Eye (tissue), 1 donor: ENCODE results near the gene DIAPH2.
"Not testable (repeated sequence)": the region's sequence is repeated elsewhere in the genome, so short reads cannot be mapped to it uniquely, and the experiment has no call there.

Source experiments
- DNase-seq: peaks from one replicate; pipeline ENCODE4 v3.0.0-alpha.2; 2015

Gene DIAPH2

GRCh38 chrX:97401154-97401553 is 716.5 kb downstream of the DIAPH2 start:
- DNase-seq, result no peak

DNA sequence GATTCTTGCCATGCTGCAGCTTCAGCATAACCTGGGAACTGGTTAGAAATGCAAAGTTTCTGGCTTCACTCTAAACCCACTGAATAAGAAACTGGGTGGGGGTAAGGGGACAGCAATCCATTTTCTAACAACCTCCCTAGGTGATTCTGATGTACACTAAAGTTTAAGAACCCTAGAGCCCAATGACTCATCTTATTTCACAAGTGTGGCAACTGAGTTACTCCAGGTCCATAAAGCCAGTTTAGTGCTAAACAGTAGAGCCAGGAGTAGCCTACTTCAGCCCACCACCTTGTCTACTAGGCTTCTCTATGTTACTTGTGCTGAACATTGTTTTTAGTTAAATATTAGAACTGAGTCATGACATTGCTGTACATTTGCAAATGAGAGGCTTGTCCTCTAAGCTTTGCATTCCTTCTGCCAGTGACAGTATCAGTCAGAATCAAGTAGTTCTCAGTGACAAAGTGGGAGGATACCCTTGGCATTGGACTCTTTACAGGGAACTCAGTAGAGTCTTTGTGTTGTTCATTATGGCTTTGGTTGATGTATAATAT is 717.0 kb downstream of the DIAPH2 start:
- DNase-seq, result no peak

- no peak for DNase-seq
These were observed 717.7 kb downstream of the DIAPH2 start for GRCh38 chrX:97402333-97402732.

GRCh38 chrX:97402903-97403302 is 718.3 kb downstream of the DIAPH2 start:
- no peak for DNase-seq

GRCh38 chrX:97405031-97405660 is 720.5 kb downstream of the DIAPH2 start:
- DNase-seq, result no peak

DNA sequence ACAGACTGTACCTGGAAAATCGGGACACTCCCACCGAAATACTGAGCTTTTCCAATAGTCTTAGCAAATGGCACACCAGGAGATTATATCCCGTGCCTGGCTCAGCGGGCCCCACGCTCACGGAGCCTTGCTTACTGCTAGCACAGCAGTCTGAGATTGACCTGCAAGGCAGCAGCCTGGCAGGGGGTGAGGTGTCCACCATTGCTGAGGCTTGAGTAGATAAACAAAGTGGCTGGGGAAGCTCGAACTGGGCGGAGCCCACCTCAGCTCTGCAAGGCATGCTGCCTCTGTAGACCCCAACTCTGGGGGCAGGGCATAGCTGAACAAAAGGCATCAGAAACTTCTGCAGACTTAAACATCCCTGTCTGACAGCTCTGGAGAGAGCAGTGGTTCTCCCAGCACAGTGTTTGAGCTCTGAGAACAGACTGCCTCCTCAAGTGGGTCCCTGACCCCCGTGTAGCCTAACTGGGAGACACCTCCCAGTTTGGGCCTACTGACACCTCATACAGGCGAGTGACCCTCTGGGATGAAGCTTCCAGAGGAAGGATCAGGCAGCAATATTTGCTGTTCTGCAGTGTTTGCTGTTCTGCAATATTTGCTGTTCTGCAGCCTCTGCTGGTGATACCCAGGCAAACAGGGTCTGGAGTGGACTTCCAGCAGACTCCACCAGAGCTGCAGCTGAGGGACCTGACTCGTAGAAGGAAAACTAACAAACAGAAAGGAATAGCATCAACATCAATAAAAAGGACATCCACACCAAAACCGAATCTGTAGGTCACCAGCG is 725.2 kb downstream of the DIAPH2 start:
- not testable (repeated sequence) for DNase-seq

DNA sequence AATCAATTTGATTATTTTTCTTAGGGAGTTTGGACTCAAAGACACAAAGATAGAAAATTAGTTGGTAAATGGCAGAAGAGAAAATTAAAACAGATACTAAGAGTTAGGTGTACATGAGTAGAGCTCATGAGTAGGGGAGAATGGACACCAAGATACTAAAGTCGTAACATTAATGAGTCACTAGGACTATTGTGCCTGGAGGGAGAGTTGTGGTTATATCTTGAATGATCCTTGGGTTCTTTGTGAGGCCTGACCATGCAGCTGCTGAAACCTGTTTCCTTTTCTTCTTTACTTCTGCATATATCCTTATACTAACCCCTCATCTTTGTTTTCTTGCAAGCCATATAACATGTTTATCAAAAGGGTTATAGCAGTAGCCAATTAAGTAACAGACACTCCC is 731.8 kb downstream of the DIAPH2 start:
- no peak for DNase-seq

- no peak for DNase-seq
These were observed 744.5 kb downstream of the DIAPH2 start for GRCh38 chrX:97429101-97429500.

- DNase-seq, result no peak
These were observed 746.6 kb downstream of the DIAPH2 start for GRCh38 chrX:97431281-97431680.

DNA sequence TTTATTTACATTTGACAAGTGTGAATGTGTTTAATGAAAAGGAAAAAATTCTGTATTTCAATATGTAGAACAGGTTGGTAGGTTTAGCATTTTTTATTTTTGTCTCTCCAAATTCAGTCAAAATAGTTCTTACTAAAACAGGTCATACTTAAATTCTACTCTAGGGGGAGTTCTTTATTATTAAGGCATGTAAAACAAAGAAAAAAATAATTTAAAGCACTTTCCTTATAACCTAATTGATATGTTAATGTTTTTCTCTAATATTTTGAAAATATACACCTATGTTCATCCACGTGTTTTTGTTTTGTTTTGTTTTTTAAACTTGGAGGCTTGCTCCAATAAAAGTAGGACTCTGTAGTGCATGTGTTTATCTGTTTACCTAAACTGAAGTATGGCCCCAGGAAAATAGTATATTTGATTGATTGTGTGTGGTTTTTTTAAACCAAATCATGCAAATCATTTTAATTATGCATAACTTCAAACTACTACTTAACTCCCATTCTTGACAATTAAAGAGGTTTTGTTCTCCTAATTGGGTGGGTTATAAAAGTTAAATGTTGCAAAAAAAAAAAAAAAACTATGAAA is 761.7 kb downstream of the DIAPH2 start:
- no peak for DNase-seq

DNA sequence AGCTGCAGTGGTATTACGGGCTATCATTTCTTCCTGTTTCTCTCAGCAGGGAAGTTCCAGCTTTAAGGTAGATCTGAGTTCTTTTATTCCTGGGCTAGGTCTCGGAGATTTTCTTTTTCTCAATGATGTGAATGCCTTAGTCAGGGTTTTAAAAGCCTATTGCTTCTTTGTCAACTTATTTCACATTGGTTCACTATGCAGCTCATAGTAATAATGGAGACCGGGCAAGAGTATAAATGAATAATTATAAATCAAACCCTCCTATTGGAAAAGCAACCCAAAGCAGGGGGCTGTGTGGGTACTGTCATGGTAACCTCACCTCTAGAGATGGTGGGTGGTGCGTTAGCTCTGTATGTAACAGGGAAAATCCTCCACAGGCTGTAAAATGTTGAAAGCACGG is 762.7 kb downstream of the DIAPH2 start:
- DNase-seq, result no peak

DNA sequence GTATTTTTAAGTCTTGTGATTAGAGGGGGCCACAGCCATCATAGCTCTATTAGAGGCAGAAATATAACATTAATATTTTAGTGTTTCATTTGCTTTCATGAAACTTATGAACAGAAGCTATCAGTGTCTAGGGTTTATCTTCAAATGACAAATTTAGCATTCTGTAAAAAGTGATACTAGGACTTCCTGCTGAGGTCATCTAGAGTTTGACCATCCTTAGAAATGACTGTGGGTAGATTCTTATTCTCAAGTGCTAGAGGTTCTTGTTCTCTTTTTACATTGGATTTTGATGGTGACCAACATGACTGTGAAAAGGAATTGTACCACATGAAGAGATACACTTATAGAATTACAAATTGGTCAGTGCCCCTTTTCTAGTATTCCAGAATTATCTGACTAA is 767.6 kb downstream of the DIAPH2 start:
- no peak for DNase-seq

GRCh38 chrX:97461763-97462162 is 777.1 kb downstream of the DIAPH2 start:
- no peak for DNase-seq

- no peak for DNase-seq
These were observed 786.4 kb downstream of the DIAPH2 start for GRCh38 chrX:97471071-97471470.

DNA sequence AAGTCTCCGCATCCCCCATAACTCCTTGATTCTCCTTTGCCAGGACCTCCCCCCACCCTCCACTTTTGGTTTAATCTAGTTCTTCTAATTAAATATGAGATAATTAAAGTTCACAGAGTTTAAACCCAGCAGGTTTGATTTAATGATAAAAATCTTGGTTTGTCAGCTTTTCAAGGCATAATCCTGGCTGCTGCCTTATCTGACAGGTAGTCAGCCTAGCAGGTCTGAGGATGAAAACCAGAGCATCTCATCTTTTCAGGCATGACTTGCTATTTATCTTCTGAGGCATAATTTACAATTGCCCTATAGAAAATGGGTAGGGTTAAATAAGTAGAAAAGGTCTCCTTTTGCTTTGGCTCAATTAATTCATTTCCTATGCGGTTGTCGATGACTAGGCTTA is 790.3 kb downstream of the DIAPH2 start:
- no peak for DNase-seq

DNA sequence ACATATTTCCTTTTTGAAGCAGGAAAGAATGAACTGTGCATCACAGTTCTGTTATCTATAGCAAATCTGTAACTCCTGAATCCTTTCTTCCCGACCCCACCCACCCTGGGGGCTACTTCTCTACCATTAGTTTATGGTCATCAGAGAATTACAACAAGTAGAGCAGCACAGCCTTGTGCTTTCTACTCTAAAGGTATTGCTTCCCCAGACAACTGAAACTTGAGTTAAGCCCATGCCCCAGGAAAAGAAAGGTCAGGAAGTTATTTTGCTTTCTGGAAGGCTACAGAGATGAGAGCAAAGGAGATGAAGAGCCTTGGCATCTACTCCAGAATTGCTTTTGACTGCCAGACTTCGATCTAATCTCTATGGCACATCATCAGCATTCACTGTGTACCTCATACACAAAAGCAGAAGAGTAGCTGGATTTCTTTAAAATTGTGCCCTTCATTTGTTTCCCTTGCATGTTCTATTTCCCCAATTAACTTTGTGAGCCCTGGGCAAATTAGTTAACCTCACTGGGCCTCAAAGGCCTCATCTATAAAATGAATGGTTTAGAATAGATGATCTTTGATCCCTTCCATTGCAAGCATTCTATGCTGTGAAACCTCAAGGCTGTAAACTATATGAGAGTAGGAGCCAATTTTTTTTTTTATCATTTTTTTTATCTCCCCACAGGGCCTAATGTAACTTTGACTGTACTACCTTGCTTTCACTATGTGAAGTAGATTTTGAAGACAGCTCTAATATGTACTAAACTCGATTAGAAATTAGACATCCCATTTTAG is 794.7 kb downstream of the DIAPH2 start:
- no peak for DNase-seq

DNA sequence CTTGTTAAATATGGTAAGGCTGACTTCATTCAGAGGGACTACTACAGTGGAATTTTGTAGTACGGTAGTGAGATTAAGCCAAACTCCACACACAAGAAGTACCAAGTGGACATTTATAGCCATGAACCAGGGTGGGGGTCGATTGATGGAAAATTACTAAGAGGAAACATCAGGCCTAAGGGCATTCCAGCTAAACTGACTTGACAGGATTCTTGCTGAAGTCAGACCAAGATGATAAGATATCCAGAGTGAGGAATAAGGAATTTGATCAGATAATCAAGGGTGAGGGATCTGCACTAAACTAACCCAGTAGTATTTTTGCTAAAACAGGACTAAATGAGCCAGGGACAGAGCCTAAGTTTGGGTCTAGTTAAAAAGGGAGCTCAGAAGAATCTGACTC is 796.6 kb downstream of the DIAPH2 start:
- no peak for DNase-seq

DNA sequence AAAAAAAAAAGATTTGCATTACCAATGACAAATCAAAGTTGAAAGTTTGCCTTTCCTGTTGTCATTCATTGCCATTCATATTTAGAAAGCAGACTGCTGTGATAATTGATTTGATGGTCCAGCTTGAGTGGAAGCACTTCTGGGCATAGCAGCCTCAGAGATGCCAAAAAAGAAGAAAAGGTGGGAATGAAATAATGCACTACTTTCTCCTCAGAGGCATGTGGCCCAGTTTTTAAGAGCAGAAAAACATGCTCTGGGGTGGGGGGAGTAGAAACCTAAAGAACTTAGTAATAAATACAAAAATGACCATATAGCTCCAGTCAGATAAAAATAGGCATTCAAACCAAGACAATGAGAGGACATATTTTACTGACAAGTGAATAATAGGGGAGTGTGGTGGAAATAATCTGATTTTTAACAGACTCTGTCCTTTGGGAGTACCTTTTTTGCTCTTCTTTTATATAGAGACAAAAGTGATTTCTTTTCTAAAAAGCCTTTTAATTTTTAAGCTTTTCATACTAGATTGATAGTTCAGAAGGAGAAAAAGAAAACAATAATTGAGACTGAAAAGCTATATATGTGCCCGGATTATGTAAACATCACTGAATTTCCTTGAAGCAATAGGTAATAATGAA is 798.1 kb downstream of the DIAPH2 start:
- peak; percentile 59 for DNase-seq

GRCh38 chrX:97490656-97491055 is 806.0 kb downstream of the DIAPH2 start:
- DNase-seq, result no peak

DNA sequence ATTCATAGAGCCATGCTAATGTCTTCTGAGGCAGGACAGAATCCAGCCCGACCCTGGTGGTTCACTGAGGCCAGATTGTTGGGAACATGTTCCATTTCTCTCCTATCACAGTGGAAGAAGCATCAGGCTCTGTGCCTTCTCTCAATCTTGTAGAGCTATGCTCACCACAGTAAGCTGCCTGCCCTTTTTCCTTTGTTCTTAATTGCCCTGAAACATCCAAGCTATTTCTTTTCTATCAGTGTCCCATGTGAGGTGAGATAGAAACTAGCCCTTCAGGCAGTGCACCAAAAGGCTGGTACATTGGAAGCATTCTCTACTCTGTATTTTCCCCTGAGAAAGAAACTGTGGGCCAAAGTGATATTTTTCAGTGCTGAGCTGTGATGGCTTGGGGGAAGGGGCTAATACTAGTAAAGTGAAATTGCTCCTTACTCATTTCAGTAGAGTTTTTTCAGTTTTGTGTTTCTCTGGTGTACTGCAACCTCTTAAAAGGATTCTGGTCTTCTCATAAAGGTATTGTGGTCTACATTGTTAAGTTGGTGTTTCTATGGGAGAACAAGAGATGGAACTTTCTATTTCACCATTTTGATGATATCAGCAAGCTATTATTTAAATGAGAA is 810.2 kb downstream of the DIAPH2 start:
- no peak for DNase-seq

- DNase-seq, result no peak
These were observed 813.5 kb downstream of the DIAPH2 start for GRCh38 chrX:97498093-97498492.

- DNase-seq, result no peak
These were observed 819.8 kb downstream of the DIAPH2 start for GRCh38 chrX:97504431-97504830.
